NCI-H146 treated with DMSO at 0.1 percent for 48 hours (cell line): ENCODE results near the gene MFN1.

Experiments
- DNase-seq: peaks from one replicate; lab custom pipeline; 2025; ENCODE audit not compliant: unreplicated experiment; lab: John Stamatoyannopoulos, UW

MFN1 gene

GRCh38 chr3:179428876-179429548, 81.5 kb downstream of the MFN1 start:
- no peak for DNase-seq

- DNase-seq = no peak
These were observed 82.9 kb downstream of the MFN1 start for GRCh38 chr3:179430277-179430870.

GRCh38 chr3:179432021-179432420, 84.5 kb downstream of the MFN1 start:
- no peak for DNase-seq

- no peak for DNase-seq
These were observed 84.9 kb downstream of the MFN1 start for GRCh38 chr3:179432451-179432850.

GRCh38 chr3:179436517-179436916, 89.0 kb downstream of the MFN1 start:
- DNase-seq = no peak

GRCh38 chr3:179438841-179439240, 91.3 kb downstream of the MFN1 start:
- DNase-seq = no peak
